ENCODE measurements around the gene CREB5.
"Not testable (repeated sequence)": the region's sequence is repeated elsewhere in the genome, so short reads cannot be mapped to it uniquely, and the experiment has no call there.

The CREB5 gene

GRCh38 chr7:28611399-28611897 is 199.1 kb downstream of the CREB5 start:
- H3K27ac Mint-ChIP-seq; intact Hi-C loops (cut with micrococcal nuclease); H3K36me3 Mint-ChIP-seq (ENCODE audit: low read depth); H3K4me3 Mint-ChIP-seq; H3K9me3 Mint-ChIP-seq: not testable (repeated sequence)
- Mint-ChIP-seq H3K27me3 (peaks cover 13% of the 10 kb centered on the region), H3K4me1 (ENCODE audit: low read depth) (peaks cover 20% of the 10 kb centered on the region)

DNA sequence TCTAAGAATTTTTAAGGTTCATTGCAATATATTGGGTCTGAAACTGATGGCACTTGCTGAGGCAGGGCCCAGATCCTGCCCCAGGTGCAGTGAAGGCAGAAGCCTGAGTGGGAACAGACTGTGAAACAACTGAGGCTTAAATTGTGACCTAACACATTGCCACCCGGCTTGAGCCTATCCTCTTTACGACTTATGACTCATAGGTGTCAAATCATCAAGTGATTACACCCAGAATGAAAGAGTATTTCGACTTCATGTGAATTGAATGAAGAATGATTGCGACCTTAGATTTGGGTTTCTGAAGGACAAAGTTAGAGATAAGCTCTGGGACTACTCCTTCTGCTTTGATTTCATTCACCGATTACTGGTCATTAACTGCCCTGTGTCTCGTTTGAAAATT is 200.9 kb downstream of the CREB5 start:
- no peaks in the 10 kb centered on the region for H3K36me3 Mint-ChIP-seq (ENCODE audit: low read depth)
- no peak overlapping the region for H3K27ac Mint-ChIP-seq
- no peaks in the 10 kb centered on the region for H3K9me3 Mint-ChIP-seq
- intact Hi-C loops (cut with micrococcal nuclease): no loop called here
- H3K27me3 Mint-ChIP-seq: peaks cover 9% of the 10 kb centered on the region
- no peak overlapping the region for H3K4me3 Mint-ChIP-seq
- H3K4me1 Mint-ChIP-seq (ENCODE audit: low read depth): peaks cover 4% of the 10 kb centered on the region

- intact Hi-C loops (cut with micrococcal nuclease): no loop called here
- H3K36me3 Mint-ChIP-seq (ENCODE audit: low read depth): no peaks in the 10 kb centered on the region
- H3K27me3 Mint-ChIP-seq: peaks cover 2% of the 10 kb centered on the region
- no peaks in the 10 kb centered on the region for H3K4me1 Mint-ChIP-seq (ENCODE audit: low read depth)
- no peaks in the 10 kb centered on the region for H3K9me3 Mint-ChIP-seq
- no peak overlapping the region for H3K27ac Mint-ChIP-seq
- no peak overlapping the region for H3K4me3 Mint-ChIP-seq
Observed at GRCh38 chr7:28615091-28615490, 202.8 kb downstream of the CREB5 start.

DNA sequence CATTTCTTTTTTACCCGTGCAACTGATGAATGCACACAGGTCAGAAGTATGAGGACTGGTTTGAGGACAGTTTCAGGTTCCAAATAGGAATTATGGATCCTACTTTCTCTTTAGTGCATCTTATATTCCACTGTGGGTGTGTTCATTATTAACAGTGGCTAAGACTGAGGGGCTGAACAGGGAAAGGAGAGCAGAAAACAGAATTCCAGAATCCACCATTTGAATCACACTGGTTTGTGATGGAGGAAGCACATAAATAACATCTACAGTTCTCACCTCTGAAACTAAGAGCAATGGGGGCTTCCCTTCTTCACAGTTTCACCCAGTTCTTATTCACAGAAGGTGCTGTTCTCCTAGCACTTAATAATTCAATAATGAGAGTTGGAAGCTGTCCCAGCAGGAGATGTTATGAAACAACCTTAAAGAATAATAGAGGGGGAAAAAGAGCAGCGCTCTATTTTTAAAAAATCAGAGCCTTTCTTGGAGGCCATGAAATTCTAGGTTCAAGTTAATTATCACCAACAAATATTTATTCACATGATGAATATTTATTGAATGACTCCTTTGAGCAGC is 205.1 kb downstream of the CREB5 start:
- intact Hi-C loops (cut with micrococcal nuclease): no loop called here
- H3K4me3 Mint-ChIP-seq: no peak overlapping the region
- H3K36me3 Mint-ChIP-seq (ENCODE audit: low read depth): no peaks in the 10 kb centered on the region
- H3K27me3 Mint-ChIP-seq: peaks cover 3% of the 10 kb centered on the region
- H3K9me3 Mint-ChIP-seq: no peaks in the 10 kb centered on the region
- H3K27ac Mint-ChIP-seq: no peak overlapping the region
- H3K4me1 Mint-ChIP-seq (ENCODE audit: low read depth): no peaks in the 10 kb centered on the region

DNA sequence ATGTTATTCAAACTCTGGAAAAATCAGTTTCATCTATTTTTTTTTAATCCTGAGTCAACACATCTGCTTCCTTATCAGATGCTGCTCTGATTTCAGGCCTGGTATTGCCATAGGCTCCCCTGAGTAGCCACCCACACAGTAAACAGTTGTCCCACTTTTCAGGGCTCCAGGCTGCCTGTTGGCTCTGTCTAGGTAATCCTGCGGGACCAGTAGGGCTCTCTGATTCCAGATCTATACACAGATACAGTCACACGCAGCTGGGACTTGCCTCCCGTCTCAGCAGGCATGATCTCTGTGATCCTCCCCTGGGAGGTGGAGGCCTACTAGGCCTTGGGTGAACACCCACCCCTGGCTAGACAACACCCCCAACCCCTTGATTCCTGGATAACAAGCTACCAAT is 206.1 kb downstream of the CREB5 start:
- H3K36me3 Mint-ChIP-seq (ENCODE audit: low read depth): no peaks in the 10 kb centered on the region
- no peak overlapping the region for H3K4me3 Mint-ChIP-seq
- peaks cover 3% of the 10 kb centered on the region for H3K27me3 Mint-ChIP-seq
- no peaks in the 10 kb centered on the region for H3K9me3 Mint-ChIP-seq
- no peaks in the 10 kb centered on the region for H3K4me1 Mint-ChIP-seq (ENCODE audit: low read depth)
- intact Hi-C loops (cut with micrococcal nuclease): no loop called here
- H3K27ac Mint-ChIP-seq: no peak overlapping the region

- peaks cover 3% of the 10 kb centered on the region for H3K27me3 Mint-ChIP-seq
- no peak overlapping the region for H3K27ac Mint-ChIP-seq
- intact Hi-C loops (cut with micrococcal nuclease): no loop called here
- no peaks in the 10 kb centered on the region for H3K36me3 Mint-ChIP-seq (ENCODE audit: low read depth)
- H3K4me1 Mint-ChIP-seq (ENCODE audit: low read depth): no peaks in the 10 kb centered on the region
- H3K4me3 Mint-ChIP-seq: no peak overlapping the region
- no peaks in the 10 kb centered on the region for H3K9me3 Mint-ChIP-seq
Observed at GRCh38 chr7:28619256-28619655, 206.9 kb downstream of the CREB5 start.

- H3K27ac Mint-ChIP-seq: no peak overlapping the region
- peaks cover 3% of the 10 kb centered on the region for H3K27me3 Mint-ChIP-seq
- H3K4me1 Mint-ChIP-seq (ENCODE audit: low read depth): peaks cover 6% of the 10 kb centered on the region
- intact Hi-C loops (cut with micrococcal nuclease): loop anchor here (10.0 kb wide), 1 partner anchor 233 kb away; no protein-coding TSS in a partner anchor
- no peak overlapping the region for H3K4me3 Mint-ChIP-seq
- no peaks in the 10 kb centered on the region for H3K36me3 Mint-ChIP-seq (ENCODE audit: low read depth)
- no peaks in the 10 kb centered on the region for H3K9me3 Mint-ChIP-seq
Observed at GRCh38 chr7:28621369-28621841, 209.1 kb downstream of the CREB5 start.

DNA sequence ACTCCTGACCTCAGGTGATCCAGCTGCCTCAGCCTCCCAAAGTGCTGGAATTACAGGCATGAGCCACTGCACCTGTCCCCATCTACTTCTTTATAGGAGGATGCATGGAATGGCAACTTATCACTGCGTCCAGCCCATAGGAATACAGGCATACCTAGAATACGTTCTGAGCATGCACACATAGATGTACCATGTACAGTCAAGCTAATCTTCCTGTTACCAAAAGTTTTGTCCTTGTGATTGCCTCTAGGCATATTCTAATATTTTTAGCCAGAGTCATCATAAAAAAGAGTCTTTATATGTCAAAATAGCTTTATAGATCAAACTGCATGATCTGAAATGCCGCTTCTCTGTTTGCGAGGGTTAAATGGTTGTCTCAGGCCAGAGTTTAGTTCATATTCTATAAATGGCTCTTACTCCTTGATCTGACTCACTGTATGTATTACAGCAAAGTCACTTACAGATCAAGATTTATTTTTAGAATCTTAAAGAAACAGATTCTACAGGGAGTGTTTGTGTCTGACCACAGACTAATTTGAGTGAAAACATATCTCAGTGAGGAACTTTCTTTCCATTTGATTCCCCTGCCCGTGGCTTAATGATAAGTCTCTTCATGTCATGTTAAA is 210.9 kb downstream of the CREB5 start:
- H3K27me3 Mint-ChIP-seq: peaks cover 3% of the 10 kb centered on the region
- intact Hi-C loops (cut with micrococcal nuclease): loop anchor here (10.0 kb wide), 1 partner anchor 232 kb away; no protein-coding TSS in a partner anchor
- no peaks in the 10 kb centered on the region for H3K9me3 Mint-ChIP-seq
- no peaks in the 10 kb centered on the region for H3K36me3 Mint-ChIP-seq (ENCODE audit: low read depth)
- H3K27ac Mint-ChIP-seq: no peak overlapping the region
- H3K4me1 Mint-ChIP-seq (ENCODE audit: low read depth): peaks cover 15% of the 10 kb centered on the region
- H3K4me3 Mint-ChIP-seq: no peak overlapping the region

- peaks cover 9% of the 10 kb centered on the region for H3K27me3 Mint-ChIP-seq
- H3K27ac Mint-ChIP-seq: no peak overlapping the region
- H3K9me3 Mint-ChIP-seq: no peaks in the 10 kb centered on the region
- H3K4me1 Mint-ChIP-seq (ENCODE audit: low read depth): peaks cover 18% of the 10 kb centered on the region
- no peak overlapping the region for H3K4me3 Mint-ChIP-seq
- intact Hi-C loops (cut with micrococcal nuclease): loop anchor here (10.0 kb wide), 1 partner anchor 231 kb away; no protein-coding TSS in a partner anchor
- no peaks in the 10 kb centered on the region for H3K36me3 Mint-ChIP-seq (ENCODE audit: low read depth)
Observed at GRCh38 chr7:28623863-28624262, 211.5 kb downstream of the CREB5 start.

DNA sequence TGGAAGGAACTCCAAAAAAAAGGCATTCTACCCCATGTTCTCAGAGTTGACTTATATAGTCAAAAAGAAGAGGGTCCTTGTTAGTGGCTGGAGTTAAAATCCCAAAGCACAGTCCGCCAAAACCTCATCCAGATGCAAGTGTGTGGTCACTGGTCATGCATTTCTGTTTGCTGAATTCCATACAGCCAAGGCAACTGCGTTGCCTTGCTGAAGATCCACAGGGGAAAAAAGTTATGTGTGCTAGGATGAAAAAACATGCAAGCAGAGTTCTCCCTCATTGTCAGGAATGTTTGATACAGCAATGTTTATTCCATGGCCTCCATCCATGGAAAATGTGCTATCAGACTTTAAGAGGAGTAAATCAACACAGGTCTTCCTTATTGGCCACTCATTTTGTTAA is 213.1 kb downstream of the CREB5 start:
- no peaks in the 10 kb centered on the region for H3K36me3 Mint-ChIP-seq (ENCODE audit: low read depth)
- H3K27ac Mint-ChIP-seq: no peak overlapping the region
- intact Hi-C loops (cut with micrococcal nuclease): loop anchor here (10.0 kb wide), 1 partner anchor 229 kb away; no protein-coding TSS in a partner anchor
- H3K27me3 Mint-ChIP-seq: peaks cover 17% of the 10 kb centered on the region
- peaks cover 18% of the 10 kb centered on the region for H3K4me1 Mint-ChIP-seq (ENCODE audit: low read depth)
- H3K4me3 Mint-ChIP-seq: no peak overlapping the region
- H3K9me3 Mint-ChIP-seq: no peaks in the 10 kb centered on the region

GRCh38 chr7:28626221-28626620 is 213.9 kb downstream of the CREB5 start:
- Mint-ChIP-seq H3K4me1 (ENCODE audit: low read depth) (peaks cover 18% of the 10 kb centered on the region), H3K9me3 (no peaks in the 10 kb centered on the region), H3K36me3 (ENCODE audit: low read depth) (no peaks in the 10 kb centered on the region), H3K27ac (no peak overlapping the region), H3K4me3 (no peak overlapping the region), H3K27me3 (peaks cover 23% of the 10 kb centered on the region)
- intact Hi-C loops (cut with micrococcal nuclease): loop anchor here (1.0 to 10.0 kb wide), 2 partner anchors 229 to 237 kb away; no protein-coding TSS in a partner anchor

- no peak overlapping the region for H3K27ac Mint-ChIP-seq
- no peaks in the 10 kb centered on the region for H3K9me3 Mint-ChIP-seq
- H3K4me3 Mint-ChIP-seq: no peak overlapping the region
- intact Hi-C loops (cut with micrococcal nuclease): loop anchor here (1.0 to 10.0 kb wide), 2 partner anchors 228 to 237 kb away; no protein-coding TSS in a partner anchor
- peaks cover 18% of the 10 kb centered on the region for H3K4me1 Mint-ChIP-seq (ENCODE audit: low read depth)
- peaks cover 25% of the 10 kb centered on the region for H3K27me3 Mint-ChIP-seq
- H3K36me3 Mint-ChIP-seq (ENCODE audit: low read depth): no peaks in the 10 kb centered on the region
Observed at GRCh38 chr7:28626624-28627262, 214.4 kb downstream of the CREB5 start.

DNA sequence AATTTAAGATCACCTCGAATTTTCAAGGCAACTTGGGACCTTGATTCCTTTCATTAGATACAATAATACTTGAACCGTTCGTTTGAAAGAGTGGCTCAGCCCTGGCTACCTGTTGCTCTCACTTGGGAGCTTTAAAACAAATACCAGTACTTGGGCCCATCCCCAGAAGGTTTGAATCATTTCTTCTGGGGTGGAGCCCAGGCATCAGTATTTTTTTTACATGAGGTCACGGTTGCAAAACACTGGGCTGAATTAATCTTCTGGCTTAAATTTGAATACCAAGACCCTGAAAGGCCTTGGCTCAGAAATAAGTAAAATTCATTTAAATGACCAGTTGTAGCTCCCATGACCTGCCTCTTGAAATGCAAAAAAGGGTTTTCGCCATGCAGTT is 214.9 kb downstream of the CREB5 start:
- Mint-ChIP-seq H3K27ac (peak overlapping the region; percentile 21), H3K9me3 (no peaks in the 10 kb centered on the region), H3K27me3 (peaks cover 30% of the 10 kb centered on the region), H3K4me3 (no peak overlapping the region), H3K4me1 (ENCODE audit: low read depth) (peaks cover 18% of the 10 kb centered on the region), H3K36me3 (ENCODE audit: low read depth) (no peaks in the 10 kb centered on the region)
- intact Hi-C loops (cut with micrococcal nuclease): loop anchor here (10.0 kb wide), 1 partner anchor 228 kb away; no protein-coding TSS in a partner anchor

- intact Hi-C loops (cut with micrococcal nuclease): loop anchor here (10.0 kb wide), 1 partner anchor 227 kb away; no protein-coding TSS in a partner anchor
- Mint-ChIP-seq H3K27ac (peak overlapping the region; percentile 21), H3K4me3 (no peak overlapping the region), H3K27me3 (peaks cover 35% of the 10 kb centered on the region), H3K36me3 (ENCODE audit: low read depth) (no peaks in the 10 kb centered on the region), H3K4me1 (ENCODE audit: low read depth) (peaks cover 18% of the 10 kb centered on the region), H3K9me3 (no peaks in the 10 kb centered on the region)
Observed at GRCh38 chr7:28627896-28628295, 215.6 kb downstream of the CREB5 start.

Data from dendritic cell treated with granulocyte-macrophage colony-stimulating factor and Interleukin-4, amounts not matched to agents 40 ng/mL and 50 ng/mL, for 4 days (primary cell).